Duodenal mucosa (tissue), 2 donors: ENCODE measurements around the gene DEFB114.
"Not testable (repeated sequence)": the region's sequence is repeated elsewhere in the genome, so short reads cannot be mapped to it uniquely, and the experiment has no call there.

Source experiments
- H3K27ac ChIP-seq: one replicate; pipeline ENCODE4 v1.7.0; 2013; ENCODE audit warnings: low read depth, low read length
- H3K27me3 ChIP-seq, 2 donors: one replicate each; pipeline ENCODE4 v1.7.0; 2013; ENCODE audit warnings: low read length in 2 of 2, control low read depth in 1 of 2; ENCODE audit not compliant: insufficient read depth in 2 of 2, control insufficient read depth in 1 of 2
- H3K36me3 ChIP-seq, 2 donors: one replicate each; pipeline ENCODE4 v1.7.0; 2013; ENCODE audit warnings: low read length in 2 of 2, control low read depth in 1 of 2; ENCODE audit not compliant: insufficient read depth in 2 of 2, control insufficient read depth in 1 of 2
- H3K4me1 ChIP-seq, 2 donors: one replicate each; pipeline ENCODE4 v1.7.0; 2013; ENCODE audit warnings: low read length in 2 of 2, control low read depth in 1 of 2; ENCODE audit not compliant: insufficient read depth in 2 of 2, control insufficient read depth in 1 of 2
- H3K4me3 ChIP-seq, 2 donors: one replicate each; pipeline ENCODE4 v1.7.0; 2013; ENCODE audit warnings: low read length in 2 of 2, low read depth in 1 of 2
- H3K9ac ChIP-seq, 2 donors: one replicate each; pipeline ENCODE4 v1.7.0; 2013; ENCODE audit warnings: low read length in 2 of 2, low read depth in 1 of 2
- H3K9me3 ChIP-seq, 2 donors: one replicate each; pipeline ENCODE4 v1.7.0; 2013; ENCODE audit warnings: low read length in 2 of 2, control low read depth in 1 of 2; ENCODE audit not compliant: control insufficient read depth in 1 of 2

Gene DEFB114

GRCh38 chr6:49944068-49944467, 19.9 kb downstream of the DEFB114 start:
- not testable (repeated sequence) for H3K4me1 ChIP-seq, H3K36me3 ChIP-seq, H3K27me3 ChIP-seq, H3K9me3 ChIP-seq, H3K9ac ChIP-seq, H3K4me3 ChIP-seq, H3K27ac ChIP-seq

GRCh38 chr6:49939993-49940498, 23.9 kb downstream of the DEFB114 start:
- H3K9ac ChIP-seq = no peak overlapping the region
- H3K4me3 ChIP-seq = no peak overlapping the region
- no peak overlapping the region for H3K27ac ChIP-seq
- H3K9me3 ChIP-seq = peaks cover 0 to 3% of the 10 kb centered on the region in 2 donors
- no peaks in the 10 kb centered on the region for H3K27me3 ChIP-seq
- H3K36me3 ChIP-seq = no peaks in the 10 kb centered on the region
- peaks cover 0 to 10% of the 10 kb centered on the region in 2 donors for H3K4me1 ChIP-seq

GRCh38 chr6:49937811-49938210, 26.2 kb downstream of the DEFB114 start:
- H3K36me3 ChIP-seq = no peaks in the 10 kb centered on the region
- peaks cover 0 to 10% of the 10 kb centered on the region in 2 donors for H3K4me1 ChIP-seq
- H3K4me3 ChIP-seq = no peak overlapping the region
- H3K9me3 ChIP-seq = no peaks in the 10 kb centered on the region
- H3K27me3 ChIP-seq = no peaks in the 10 kb centered on the region
- H3K27ac ChIP-seq = no peak overlapping the region
- H3K9ac ChIP-seq = no peak overlapping the region

GRCh38 chr6:49937017-49937416, 26.9 kb downstream of the DEFB114 start:
- H3K4me1 ChIP-seq = peaks cover 0 to 10% of the 10 kb centered on the region in 2 donors
- no peak overlapping the region for H3K27ac ChIP-seq
- H3K9me3 ChIP-seq = no peaks in the 10 kb centered on the region
- no peak overlapping the region for H3K9ac ChIP-seq
- no peak overlapping the region for H3K4me3 ChIP-seq
- no peaks in the 10 kb centered on the region for H3K36me3 ChIP-seq
- no peaks in the 10 kb centered on the region for H3K27me3 ChIP-seq

- Histone ChIP-seq H3K36me3 (no peaks in the 10 kb centered on the region), H3K27ac (no peak overlapping the region), H3K9ac (no peak overlapping the region), H3K9me3 (no peaks in the 10 kb centered on the region), H3K27me3 (no peaks in the 10 kb centered on the region), H3K4me3 (no peak overlapping the region), H3K4me1 (peaks cover 0 to 10% of the 10 kb centered on the region in 2 donors)
These were observed 28.6 kb downstream of the DEFB114 start for GRCh38 chr6:49935387-49935786.

GRCh38 chr6:49934770-49935169, 29.2 kb downstream of the DEFB114 start:
- Histone ChIP-seq H3K27ac (no peak overlapping the region), H3K9me3 (no peaks in the 10 kb centered on the region), H3K4me3 (no peak overlapping the region), H3K36me3 (no peaks in the 10 kb centered on the region), H3K9ac (no peak overlapping the region), H3K27me3 (no peaks in the 10 kb centered on the region), H3K4me1 (peaks cover 0 to 4% of the 10 kb centered on the region in 2 donors)

GRCh38 chr6:49933526-49933925, 30.4 kb downstream of the DEFB114 start:
- Histone ChIP-seq H3K9ac (no peak overlapping the region), H3K27me3 (no peaks in the 10 kb centered on the region), H3K9me3 (no peaks in the 10 kb centered on the region), H3K4me1 (no peaks in the 10 kb centered on the region), H3K36me3 (no peaks in the 10 kb centered on the region), H3K27ac (no peak overlapping the region), H3K4me3 (no peak overlapping the region)

GRCh38 chr6:49929340-49929739, 34.6 kb downstream of the DEFB114 start:
- H3K9ac ChIP-seq = no peak overlapping the region
- no peak overlapping the region for H3K4me3 ChIP-seq
- H3K9me3 ChIP-seq = no peaks in the 10 kb centered on the region
- no peaks in the 10 kb centered on the region for H3K36me3 ChIP-seq
- H3K27ac ChIP-seq = no peak overlapping the region
- H3K27me3 ChIP-seq = no peaks in the 10 kb centered on the region
- H3K4me1 ChIP-seq = no peaks in the 10 kb centered on the region

- no peaks in the 10 kb centered on the region for H3K36me3 ChIP-seq
- H3K4me3 ChIP-seq = no peak overlapping the region
- no peak overlapping the region for H3K9ac ChIP-seq
- H3K27me3 ChIP-seq = no peaks in the 10 kb centered on the region
- no peaks in the 10 kb centered on the region for H3K4me1 ChIP-seq
- H3K9me3 ChIP-seq = no peaks in the 10 kb centered on the region
- H3K27ac ChIP-seq = no peak overlapping the region
These were observed 40.1 kb downstream of the DEFB114 start for GRCh38 chr6:49923826-49924225.

- Histone ChIP-seq H3K4me3 (no peak overlapping the region), H3K9me3 (no peaks in the 10 kb centered on the region), H3K27me3 (no peaks in the 10 kb centered on the region), H3K36me3 (no peaks in the 10 kb centered on the region), H3K4me1 (no peaks in the 10 kb centered on the region), H3K27ac (no peak overlapping the region), H3K9ac (no peak overlapping the region)
These were observed 43.9 kb downstream of the DEFB114 start for GRCh38 chr6:49919935-49920644.
